HCT116 (cell line): ENCODE data around the gene LPIN1. TPM values are rescaled to one million over a fixed set of nuclear protein-coding genes. Genes with fewer than 3 reads are reported as not detected.

ENCODE experiments used
- ATAC-seq: fragments of 200-7000 bp; cut with Tn5 transposase; 2 replicates; pipeline ENCODE4 v1.9.1; 2020; ENCODE audit warnings: mild to moderate bottlenecking, moderate library complexity
- BruUV-seq: library from RNA; stranded (reverse); fragments of 400-500 nt; replicated peaks from 2 replicates; lab custom pipeline; 2021; lab: Mats Ljungman, UMichigan
- CTCF ChIA-PET: fragments of 300-600 bp; sonication (Branson Sonifier 250); formaldehyde crosslinking; loops from one replicate; lab custom pipeline; 2021; ENCODE audit warnings: antibody characterized with exemption; lab: Charles Lee
- POLR2A ChIA-PET: fragments of 300-600, 350-600 bp; sonication (Branson Sonifier 250); formaldehyde crosslinking; loops from one replicate; lab custom pipeline; 2021; ENCODE audit warnings: antibody characterized with exemption; lab: Charles Lee
- RAD21 ChIA-PET, 2 experiments: fragments of 300-600 bp; sonication (Branson Sonifier 250); formaldehyde crosslinking; loops; one replicate each; lab custom pipeline; 2023; ENCODE audit warnings: low total read pairs in 2 of 2; ENCODE audit not compliant: uncharacterized antibody in 2 of 2, unreplicated experiment in 2 of 2, low non-redundant PET in 1 of 2; lab: Charles Lee
- DNase-seq: peaks from one replicate; pipeline ENCODE4 v3.0.0-alpha.2; 2010; ENCODE audit warnings: low read depth, low spot score
- H2AFZ ChIP-seq: fragments of 200-600 bp; shearing (Covaris generic), sonication (generic); 2 replicates; pipeline ENCODE4 v1.6.1; 2017; ENCODE audit warnings: low read depth, mixed run types, mixed read lengths, antibody characterized with exemption, low read length; ENCODE audit not compliant: poor library complexity, severe bottlenecking
- H3K27ac ChIP-seq: 2 replicates; pipeline ENCODE4 v1.5.1; 2012; ENCODE audit warnings: low read depth, low read length
- H3K27me3 ChIP-seq: fragments of 200-600 bp; sonication (generic); 2 replicates; pipeline ENCODE4 v1.6.1; 2016; ENCODE audit warnings: mixed run types, low read length, mixed read lengths; ENCODE audit not compliant: insufficient read depth
- H3K36me3 ChIP-seq, 2 experiments: fragments of 200-500 bp in 1 of 2; fragments of 200-600 bp in 1 of 2; sonication (Bioruptor generic) in 1 of 2; sonication (generic) in 1 of 2; 2 replicates each; pipeline versions ENCODE4 v1.5.1 to v1.6.1; 2014 to 2016; ENCODE audit warnings: low read length in 2 of 2, inconsistent platforms in 1 of 2, mixed read lengths in 1 of 2, mixed run types in 1 of 2; ENCODE audit not compliant: insufficient read depth in 2 of 2, control insufficient read depth in 1 of 2
- H3K4me1 ChIP-seq, 2 experiments: fragments of 200-600 bp in 1 of 2; sonication (generic) in 1 of 2; 2 replicates each; pipeline versions ENCODE4 v1.5.1 to v1.6.1; 2012 to 2017; ENCODE audit warnings: low read length in 2 of 2, inconsistent platforms in 1 of 2, mild to moderate bottlenecking in 1 of 2, mixed read lengths in 1 of 2, mixed run types in 1 of 2, moderate library complexity in 1 of 2; ENCODE audit not compliant: insufficient read depth in 2 of 2, control insufficient read depth in 1 of 2
- H3K4me2 ChIP-seq: fragments of 200-600 bp; sonication (generic); 2 replicates; pipeline ENCODE4 v1.6.1; 2017; ENCODE audit warnings: mixed run types, low read length, mixed read lengths
- H3K4me3 ChIP-seq, 2 experiments: fragments of 200-600 bp in 1 of 2; sonication (generic) in 1 of 2; replicated peaks in 1 of 2; 2 replicates each; pipeline ENCODE4 v1.5.1; 2011 to 2016; ENCODE audit warnings: low read length in 2 of 2, control low read depth in 1 of 2, low read depth in 1 of 2, mild to moderate bottlenecking in 1 of 2, mixed read lengths in 1 of 2, mixed run types in 1 of 2
- H3K79me2 ChIP-seq: fragments of 200-600 bp; sonication (generic); 2 replicates; pipeline ENCODE4 v1.6.1; 2017; ENCODE audit warnings: mild to moderate bottlenecking, mixed run types, low read length, moderate library complexity, mixed read lengths; ENCODE audit not compliant: insufficient read depth
- H3K9ac ChIP-seq: fragments of 200-600 bp; sonication (generic); 2 replicates; pipeline ENCODE4 v1.6.1; 2016; ENCODE audit warnings: low read length, mixed read lengths
- H3K9me2 ChIP-seq: fragments of 200-600 bp; sonication (generic), shearing (Covaris generic); 2 replicates; pipeline ENCODE4 v1.6.1; 2017; ENCODE audit warnings: mixed run types, mild to moderate bottlenecking, moderate library complexity; ENCODE audit not compliant: insufficient read depth
- H3K9me3 ChIP-seq, 2 experiments: fragments of 200-500 bp in 1 of 2; fragments of 200-600 bp in 1 of 2; sonication (Bioruptor generic) in 1 of 2; sonication (generic) in 1 of 2; 2 replicates each; pipeline ENCODE4 v1.6.1; 2014 to 2017; ENCODE audit warnings: low read length in 2 of 2, mixed read lengths in 2 of 2, inconsistent platforms in 1 of 2, low read depth in 1 of 2, mild to moderate bottlenecking in 1 of 2, mixed run types in 1 of 2, moderate library complexity in 1 of 2; ENCODE audit not compliant: control insufficient read depth in 1 of 2, insufficient read depth in 1 of 2
- H4K20me1 ChIP-seq: fragments of 200-600 bp; sonication (generic), shearing (Covaris generic); 2 replicates; pipeline ENCODE4 v1.6.1; 2017; ENCODE audit warnings: mixed run types, mild to moderate bottlenecking, moderate library complexity; ENCODE audit not compliant: insufficient read depth
- CEBPB ChIP-seq: IDR thresholded peaks from 2 replicates; pipeline ENCODE4 v1.6.1; 2012; ENCODE audit warnings: low read depth
- EGR1 ChIP-seq: IDR thresholded peaks from 2 replicates; pipeline ENCODE4 v1.6.1; 2012; ENCODE audit warnings: low read depth
- ELF1 ChIP-seq: IDR thresholded peaks from 2 replicates; pipeline ENCODE4 v1.6.1; 2012; ENCODE audit warnings: low read depth, borderline replicate concordance
- EZH2 ChIP-seq: fragments of 200-600 bp; sonication (generic); IDR thresholded peaks from 2 replicates; pipeline ENCODE4 v1.6.1; 2017; ENCODE audit warnings: antibody characterized with exemption, mixed run types
- REST ChIP-seq: IDR thresholded peaks from 2 replicates; pipeline ENCODE4 v1.6.1; 2012; ENCODE audit warnings: low read depth
- SIN3A ChIP-seq: IDR thresholded peaks from 2 replicates; pipeline ENCODE4 v1.6.1; 2012; ENCODE audit warnings: low read depth
- SP1 ChIP-seq: IDR thresholded peaks from 2 replicates; pipeline ENCODE4 v1.6.1; 2012; ENCODE audit warnings: low read depth
- SRF ChIP-seq: IDR thresholded peaks from 2 replicates; pipeline ENCODE4 v1.6.1; 2012; ENCODE audit warnings: low read depth
- intact Hi-C: fragments of 100-400 bp; cut with micrococcal nuclease; formaldehyde crosslinking; loops from 2 replicates; pipeline ENCODE4 v1.10.0; 2022
- total RNA-seq: library from RNA; stranded (reverse); gene quantifications from one replicate; pipeline ENCODE4 v1.2.1, GENCODE V29; 2021; ENCODE audit not compliant: unreplicated experiment

The LPIN1 gene
- total RNA-seq, 1 experiment from 2014 or later, result 16.7 TPM

DNA sequence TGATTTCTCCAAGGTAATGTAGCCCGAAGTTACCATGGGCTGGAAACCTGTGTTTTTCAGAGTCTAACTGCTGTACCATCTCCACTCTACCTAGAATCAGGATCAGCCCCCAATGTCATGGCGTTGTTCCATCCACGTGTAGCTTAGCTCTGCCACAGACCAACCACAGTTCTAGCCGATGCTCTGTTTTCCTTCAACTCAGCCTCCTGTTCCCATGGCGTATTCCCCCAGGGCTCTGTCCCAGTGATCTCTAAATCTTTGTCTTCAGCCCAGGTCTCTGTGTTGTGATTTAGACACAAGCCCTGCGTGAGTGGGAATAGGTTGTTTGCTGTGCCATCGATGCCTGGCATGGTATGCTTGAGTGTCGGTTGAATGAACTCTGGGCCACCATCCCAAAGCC, 53.4 kb downstream of the LPIN1 start:
- ChIA-PET CTCF (no interaction called here), RAD21 (no interaction called here), POLR2A (no interaction called here)
- ATAC-seq (no peak), DNase-seq (no peak)
- Histone ChIP-seq H3K4me3 (no peak overlapping the region), H3K36me3 (peaks cover 0 to 5% of the 10 kb centered on the region in 2 experiments; a peak in 1 of 4 replicates), H3K9me2 (no peaks in the 10 kb centered on the region), H3K4me2 (no peak overlapping the region), H3K27me3 (no peaks in the 10 kb centered on the region), H3K4me1 (no peaks in the 10 kb centered on the region), H2AFZ (no peak overlapping the region), H3K27ac (no peak overlapping the region), H3K9me3 (no peaks in the 10 kb centered on the region), H4K20me1 (no peaks in the 10 kb centered on the region), H3K9ac (no peak overlapping the region), H3K79me2 (no peaks in the 10 kb centered on the region)
- BruUV-seq, result no TSS peak
- intact Hi-C loops, result no loop called here
- no peak for TF ChIP-seq REST
- TF ChIP-seq EZH2, result no peak
- no peak for TF ChIP-seq CEBPB
- no peak for TF ChIP-seq SP1
- TF ChIP-seq SIN3A, result no peak

DNA sequence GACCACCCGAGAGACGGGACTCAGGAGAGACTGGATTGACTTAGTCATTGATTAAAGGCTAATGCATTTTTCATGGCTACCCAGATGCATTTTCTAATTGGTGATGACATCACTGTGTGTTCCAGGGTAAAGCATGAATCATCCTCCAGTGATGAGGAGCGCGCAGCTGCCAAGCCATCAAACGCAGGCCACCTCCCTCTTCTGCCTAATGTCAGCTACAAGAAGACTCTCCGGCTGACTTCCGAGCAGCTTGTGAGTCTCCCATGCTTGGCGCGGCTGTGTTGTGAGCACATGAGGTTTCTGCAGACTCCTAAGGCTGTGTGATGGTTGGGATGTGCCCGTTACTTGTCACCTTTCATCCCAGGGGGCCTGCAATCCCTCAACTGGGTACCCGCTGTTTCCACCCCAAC, 56.4 kb downstream of the LPIN1 start:
- POLR2A ChIA-PET, result no interaction called here
- Histone ChIP-seq H4K20me1 (no peaks in the 10 kb centered on the region), H3K4me2 (no peak overlapping the region), H3K36me3 (peaks cover 0 to 12% of the 10 kb centered on the region in 2 experiments; a peak in 2 of 4 replicates), H3K79me2 (no peaks in the 10 kb centered on the region), H3K4me1 (no peaks in the 10 kb centered on the region), H3K27me3 (no peaks in the 10 kb centered on the region), H3K9me2 (no peaks in the 10 kb centered on the region), H3K27ac (no peak overlapping the region), H2AFZ (no peak overlapping the region), H3K9me3 (no peaks in the 10 kb centered on the region), H3K4me3 (no peak overlapping the region), H3K9ac (no peak overlapping the region)
- ATAC-seq (no peak), DNase-seq (no peak)
- TF ChIP-seq SRF (no peak), EGR1 (no peak), ELF1 (no peak)
- no TSS peak for BruUV-seq
- intact Hi-C loops, result no loop called here
- RAD21 ChIA-PET, result no interaction called here
- CTCF ChIA-PET, result no interaction called here
